Effector CD4-positive, alpha-beta T cell (primary cell): ENCODE measurements around the gene IRS2.

Experiments
- DNase-seq: peaks from one replicate; pipeline ENCODE4 v3.0.0-alpha.2; 2020

IRS2 gene

DNA sequence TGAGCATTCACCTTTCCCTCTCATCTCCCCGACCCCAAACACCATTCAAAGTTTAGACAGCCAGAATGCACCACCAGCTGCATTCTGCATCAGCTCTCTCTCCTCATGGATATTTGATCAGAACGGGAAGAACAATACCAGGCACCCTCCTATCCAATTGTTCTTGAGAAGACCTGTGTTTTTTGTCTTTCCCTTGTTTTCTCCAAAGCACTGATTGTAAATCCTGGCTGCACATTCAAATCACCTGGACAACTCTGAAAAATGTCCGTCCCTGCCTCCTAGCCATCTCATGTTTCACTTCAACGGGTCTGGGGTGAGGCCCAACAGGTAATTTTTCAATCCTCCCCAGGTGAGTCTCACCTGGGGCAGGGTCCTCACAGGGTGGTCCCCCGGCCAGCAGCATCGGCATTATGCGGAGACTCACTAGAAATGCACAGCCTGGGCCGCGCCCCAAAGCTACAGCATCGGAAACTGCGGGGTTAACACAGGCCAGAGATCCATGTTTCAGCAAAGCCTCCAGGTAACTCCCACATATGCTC lies 5.5 kb downstream of the IRS2 start:
- DNase-seq, result no peak

DNA sequence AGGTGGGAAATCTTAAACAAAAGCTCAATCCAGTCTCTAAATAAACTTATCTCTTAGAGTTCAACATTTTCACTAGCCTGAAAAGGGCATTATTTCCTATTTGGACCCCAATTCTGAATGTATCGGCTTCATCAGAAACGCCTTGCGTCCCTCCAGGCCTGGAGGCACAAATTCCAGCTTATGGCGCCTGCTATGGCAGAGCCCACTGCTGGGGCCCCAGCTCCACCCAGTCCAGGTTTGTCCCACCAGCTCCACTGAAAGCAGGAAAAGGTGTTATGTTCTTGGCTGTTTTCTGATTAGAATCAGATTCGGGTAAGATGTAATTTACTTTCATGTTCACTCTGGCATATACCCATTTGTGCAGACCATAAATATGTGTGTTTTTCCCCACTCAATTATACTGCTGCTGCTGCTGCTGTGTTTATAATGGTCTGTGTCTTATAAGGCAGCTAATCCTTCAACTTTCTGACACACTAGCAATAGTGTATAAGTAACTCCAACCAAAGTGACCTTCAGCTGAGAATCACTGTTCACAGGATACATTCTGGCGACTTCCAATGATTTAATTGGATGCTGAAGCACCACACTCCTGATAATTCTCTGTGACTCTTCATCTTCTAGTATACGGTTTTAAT lies 6.4 kb downstream of the IRS2 start:
- DNase-seq, result no peak

DNA sequence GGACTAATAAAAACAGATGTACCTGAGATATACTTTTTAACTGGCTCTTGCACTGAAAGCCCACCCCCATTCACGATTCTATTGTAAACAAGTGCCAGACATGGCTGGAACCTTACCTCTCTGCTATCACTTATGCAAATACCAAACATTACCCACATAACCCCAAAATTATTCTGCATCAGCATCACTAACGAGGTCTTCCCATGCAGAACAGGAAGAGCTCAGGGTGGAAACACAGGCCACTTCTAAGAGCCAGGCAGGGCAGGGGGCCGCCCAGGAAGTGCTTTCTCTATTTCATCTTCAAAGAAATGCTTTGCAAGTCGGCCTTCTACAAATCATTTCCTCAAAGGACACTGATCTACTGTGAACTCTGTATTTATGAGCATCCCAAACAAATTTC lies 7.3 kb downstream of the IRS2 start:
- DNase-seq, result peak; percentile 53

DNA sequence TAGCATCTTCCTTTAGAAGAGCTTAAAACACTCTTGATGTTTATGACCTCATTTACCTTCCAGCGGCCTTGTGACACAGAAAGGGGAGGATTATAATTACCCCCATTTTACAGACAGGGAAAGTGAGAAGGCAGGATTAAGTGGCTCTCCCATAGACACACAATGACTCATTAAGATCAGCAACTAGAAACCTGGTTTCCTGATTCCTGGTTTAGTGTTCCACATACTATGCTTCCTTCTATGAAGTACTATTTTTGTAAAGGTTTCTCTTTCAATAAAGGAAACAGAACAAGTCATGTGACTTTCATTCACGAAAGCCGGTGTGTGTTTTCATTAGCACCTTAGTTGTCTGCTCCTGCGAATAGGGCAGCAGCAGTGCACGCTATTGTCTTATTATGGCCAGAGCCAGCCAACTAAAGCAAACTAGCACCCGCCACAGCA lies 8.3 kb downstream of the IRS2 start:
- no peak for DNase-seq

- DNase-seq, result no peak
Measured at GRCh38 chr13:109776575-109776974, 9.8 kb downstream of the IRS2 start.

DNA sequence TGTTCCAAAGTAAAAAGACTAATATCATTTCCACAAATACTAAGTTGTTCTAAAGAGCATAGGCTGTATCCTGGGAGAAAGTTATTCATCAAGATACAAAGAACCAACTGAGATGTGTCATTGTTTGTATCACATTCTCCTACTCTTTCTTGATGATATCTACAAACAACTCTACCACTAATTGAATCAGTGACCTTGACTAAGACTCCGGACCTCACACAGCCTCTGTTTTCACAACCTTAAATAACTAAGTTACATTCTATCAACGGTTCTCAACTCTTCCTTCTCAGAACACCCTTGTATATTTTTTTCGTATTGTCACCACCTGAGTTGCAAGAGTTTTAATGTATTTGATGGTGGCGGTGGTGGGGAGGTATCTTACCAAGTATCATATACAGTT lies 12.6 kb downstream of the IRS2 start:
- no peak for DNase-seq

DNA sequence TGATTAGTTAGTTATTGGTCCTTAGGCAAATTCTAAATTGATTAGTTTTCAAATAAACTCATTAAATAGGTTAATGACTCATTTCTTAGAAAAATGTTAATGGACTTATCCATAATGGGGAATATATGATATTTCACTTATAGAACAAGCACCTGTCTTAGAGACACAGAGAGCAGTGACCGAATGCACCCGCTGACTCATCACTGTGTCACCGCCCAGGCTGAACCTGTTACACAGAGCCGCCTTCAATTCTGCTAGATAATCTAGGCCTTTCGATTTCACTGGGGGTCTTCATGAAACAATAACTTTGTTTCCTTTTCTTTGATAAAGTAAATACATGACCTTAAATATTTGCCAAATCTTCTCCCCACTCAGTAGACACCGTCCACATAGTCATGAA lies 13.1 kb downstream of the IRS2 start:
- no peak for DNase-seq

DNA sequence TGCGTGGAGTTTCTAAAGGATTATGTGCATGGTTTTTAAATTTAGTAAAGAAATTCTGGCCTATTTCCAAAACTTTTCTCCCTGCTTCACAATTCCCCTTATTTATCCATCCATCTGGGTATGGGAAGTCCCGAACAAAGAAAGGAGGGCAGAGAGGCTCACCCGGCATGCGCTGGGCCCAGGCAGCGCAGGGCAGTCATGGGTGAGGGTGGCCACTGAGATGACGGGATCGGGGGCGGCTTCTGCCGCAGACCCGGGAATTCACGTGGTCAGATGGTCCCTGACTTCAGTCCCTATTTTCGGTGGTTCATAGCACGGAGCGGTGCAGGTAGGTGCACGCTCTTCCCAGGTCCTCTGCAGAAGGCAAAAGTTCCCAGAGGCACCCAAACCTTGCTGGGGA lies 14.5 kb downstream of the IRS2 start:
- DNase-seq, result no peak

GRCh38 chr13:109770436-109770835 lies 15.9 kb downstream of the IRS2 start:
- no peak for DNase-seq

DNA sequence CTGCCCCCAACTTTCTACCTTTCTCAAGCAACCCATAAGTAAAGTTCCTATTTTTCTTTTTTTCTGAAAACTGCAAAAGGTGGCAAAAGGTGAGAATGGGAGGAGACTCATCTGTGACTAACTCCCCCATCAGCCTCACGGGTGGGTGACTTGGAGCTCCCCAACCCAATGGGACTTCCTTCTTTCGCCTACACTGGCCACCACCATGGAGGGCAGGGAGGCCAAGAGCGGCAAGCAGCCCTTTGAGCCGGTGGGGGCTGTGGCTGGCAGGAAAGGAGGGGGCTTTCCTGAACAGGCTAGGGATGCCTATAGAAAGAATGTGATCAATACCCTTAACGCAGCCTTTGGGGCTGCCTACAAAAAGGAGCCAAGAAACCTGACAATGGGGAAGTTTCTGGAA lies 16.5 kb downstream of the IRS2 start:
- DNase-seq, result no peak

DNA sequence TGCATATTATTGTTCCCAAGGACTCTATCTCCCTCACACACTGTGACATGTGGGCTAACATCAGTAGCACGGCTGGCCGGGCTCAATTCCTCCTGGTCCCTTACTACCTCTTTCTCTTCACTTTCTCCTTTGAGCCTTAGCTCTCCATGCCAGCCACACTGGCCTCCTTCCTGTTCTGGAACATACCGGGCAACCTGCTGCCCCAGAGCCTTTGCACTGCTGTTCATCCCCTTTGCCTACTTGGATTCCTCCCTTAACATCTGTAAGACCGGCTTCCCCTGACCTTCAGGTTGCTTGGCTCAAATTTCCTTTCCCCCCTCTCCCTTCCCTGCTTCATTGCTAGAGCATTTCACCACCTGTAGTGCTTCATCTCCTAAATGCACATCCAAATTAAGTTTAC lies 17.1 kb downstream of the IRS2 start:
- no peak for DNase-seq

- no peak for DNase-seq
Measured at GRCh38 chr13:109768616-109769015, 17.8 kb downstream of the IRS2 start.

DNA sequence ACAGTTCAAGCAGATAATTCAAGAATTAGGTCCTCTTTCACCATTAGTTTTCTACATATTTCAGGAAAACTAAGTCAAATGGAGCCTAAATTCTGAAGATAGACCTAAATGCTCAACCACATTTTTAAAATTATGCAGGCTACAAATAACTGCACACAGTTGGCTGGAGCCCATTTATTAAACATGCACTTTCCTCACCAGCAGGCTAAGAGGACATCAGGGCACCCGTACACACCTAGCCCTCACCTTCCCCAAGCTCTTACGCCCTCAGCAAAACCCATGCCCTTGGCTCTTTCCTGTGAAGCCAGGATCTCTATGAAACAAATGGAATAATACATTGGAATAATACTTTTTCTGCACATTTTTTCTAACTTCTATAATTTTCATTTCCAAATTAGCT lies 18.2 kb downstream of the IRS2 start:
- no peak for DNase-seq

- DNase-seq, result no peak
Measured at GRCh38 chr13:109767023-109767422, 19.4 kb downstream of the IRS2 start.

GRCh38 chr13:109764470-109765291 lies 21.7 kb downstream of the IRS2 start:
- no peak for DNase-seq

- DNase-seq, result no peak
Measured at GRCh38 chr13:109764045-109764444, 22.3 kb downstream of the IRS2 start.

GRCh38 chr13:109762791-109763190 lies 23.6 kb downstream of the IRS2 start:
- DNase-seq, result no peak

DNA sequence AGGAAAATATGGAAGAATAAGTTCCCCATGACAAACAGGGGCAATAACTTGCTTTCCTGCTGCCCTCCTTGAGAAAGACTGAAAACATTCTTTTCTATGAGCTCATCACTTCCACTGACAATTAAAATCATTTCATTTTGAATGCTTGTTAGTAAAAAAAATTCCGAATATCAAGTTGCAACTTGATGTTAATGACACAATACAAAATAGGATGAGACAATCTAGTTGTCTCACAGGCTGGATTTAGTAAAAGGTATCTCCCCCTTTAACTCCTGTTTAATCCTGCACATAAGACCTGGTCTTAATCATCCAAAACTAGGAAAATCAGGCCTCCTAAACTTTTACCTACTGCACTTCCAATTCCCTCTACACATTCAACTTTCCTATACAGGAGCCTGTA lies 24.7 kb downstream of the IRS2 start:
- no peak for DNase-seq

DNA sequence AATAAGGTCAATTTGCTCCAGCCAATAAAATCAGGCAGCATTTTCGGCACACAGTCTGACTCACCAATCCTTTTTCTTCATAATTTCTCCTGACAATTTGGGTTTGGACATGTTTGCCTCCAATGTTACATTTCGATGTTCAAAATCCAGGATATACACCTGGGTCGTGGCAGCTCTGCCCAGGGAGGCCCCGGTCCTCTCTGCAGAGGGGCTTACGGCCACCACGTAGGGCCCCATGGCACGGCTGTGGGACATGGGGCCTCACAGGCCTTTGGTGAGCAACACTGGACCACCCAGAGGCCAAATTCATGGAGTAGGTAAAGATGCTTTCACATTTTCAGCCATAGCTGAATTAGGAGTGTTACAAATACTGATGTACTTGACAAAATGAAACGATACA lies 25.4 kb downstream of the IRS2 start:
- no peak for DNase-seq

DNA sequence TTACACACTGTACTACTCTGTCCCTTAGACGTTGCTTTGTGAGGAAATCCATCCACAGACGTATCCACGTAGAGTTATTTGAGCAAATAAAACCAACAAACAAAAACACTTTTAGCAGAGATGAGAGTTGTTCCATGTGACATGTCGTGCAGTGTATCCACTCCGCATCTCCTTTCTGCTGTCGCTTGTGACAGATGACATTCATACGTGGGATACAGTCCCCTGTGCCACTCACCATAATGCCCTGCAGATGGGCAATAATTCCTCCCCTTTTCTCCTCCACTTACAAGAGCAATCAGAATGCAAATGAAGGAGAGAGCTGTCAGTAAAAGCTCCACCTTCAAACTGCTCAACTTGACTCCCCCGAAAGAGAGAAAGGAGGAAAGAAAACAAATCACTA lies 26.0 kb downstream of the IRS2 start:
- DNase-seq, result no peak

DNA sequence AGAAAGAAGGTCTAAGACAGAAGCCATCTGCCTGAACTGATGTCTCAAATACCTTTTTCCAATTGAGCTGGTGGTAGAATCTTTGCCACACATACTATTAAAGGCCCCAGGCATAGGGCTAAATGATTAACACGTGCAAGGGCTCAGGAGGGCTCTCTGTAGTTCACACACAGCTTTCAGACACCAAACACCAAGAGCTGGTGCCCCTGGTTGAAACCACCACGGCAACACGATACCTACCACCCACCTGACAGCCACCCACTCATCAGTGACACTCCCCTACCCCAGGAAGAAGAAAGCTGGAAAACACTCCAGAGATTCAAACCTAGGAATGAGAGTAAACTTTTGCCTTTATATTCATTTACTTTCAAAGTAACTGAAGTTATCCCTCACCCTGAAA lies 26.8 kb downstream of the IRS2 start:
- no peak for DNase-seq

GRCh38 chr13:109758937-109759480 lies 27.4 kb downstream of the IRS2 start:
- DNase-seq, result no peak

- no peak for DNase-seq
Measured at GRCh38 chr13:109756778-109757177, 29.6 kb downstream of the IRS2 start.

DNA sequence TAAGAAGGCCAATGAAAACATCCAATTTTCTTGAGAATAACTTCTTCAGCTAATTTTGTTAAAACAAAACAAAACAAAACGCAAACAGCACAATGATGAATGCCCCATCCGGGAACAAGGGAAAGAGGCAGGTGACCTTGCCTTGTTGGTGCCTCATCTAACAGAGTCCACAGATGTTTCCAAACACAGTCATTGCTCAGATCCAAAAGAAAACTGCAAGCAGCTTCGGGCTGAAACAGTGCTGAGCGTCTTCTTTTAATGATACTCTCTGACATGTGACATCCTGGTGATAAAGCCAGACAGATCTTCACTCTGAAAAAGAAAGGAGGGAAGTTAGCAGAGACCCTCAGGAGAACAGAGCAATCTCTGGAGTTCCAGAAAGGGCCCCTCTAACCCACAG lies 30.4 kb downstream of the IRS2 start:
- DNase-seq, result no peak
